Measurements from ENCODE around the gene SP100. TPM values are rescaled to one million over a fixed set of nuclear protein-coding genes. Genes with fewer than 3 reads are reported as not detected.
"Not testable (repeated sequence)": the region's sequence is repeated elsewhere in the genome, so short reads cannot be mapped to it uniquely, and the experiment has no call there.

Gene SP100
- total RNA-seq, 3 donors from 2014 or later = 83.1 to 130 (median 101) TPM

DNA sequence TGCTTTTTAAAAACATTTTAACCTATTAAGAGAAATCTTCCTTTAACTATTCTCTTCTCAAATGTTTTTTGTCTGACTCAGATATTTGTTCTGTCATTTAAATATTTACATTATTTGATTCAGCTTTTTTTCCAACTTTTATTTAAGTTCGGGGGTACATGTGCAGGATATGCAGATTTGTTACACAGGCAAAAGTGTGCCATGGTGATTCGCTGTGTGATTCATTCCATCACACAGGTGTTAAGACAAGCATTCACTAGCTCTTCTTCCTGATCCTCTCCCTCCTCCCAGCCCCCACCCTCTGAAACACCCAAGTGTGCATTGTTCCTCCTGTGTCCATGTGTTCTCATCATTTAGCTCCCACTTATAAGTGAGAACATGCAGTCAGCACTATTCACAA lies 19.4 kb downstream of the SP100 start:
- no peak for DNase-seq
- Histone ChIP-seq H3K4me3 (no peak overlapping the region), H3K9me3 (peaks cover 9% of the 10 kb centered on the region), H3K36me3 (ENCODE audit: low read depth) (no peaks in the 10 kb centered on the region), H3K4me1 (ENCODE audit: low read depth) (no peaks in the 10 kb centered on the region)
- ATAC-seq = no peak
- TF ChIP-seq, protein P1, sequence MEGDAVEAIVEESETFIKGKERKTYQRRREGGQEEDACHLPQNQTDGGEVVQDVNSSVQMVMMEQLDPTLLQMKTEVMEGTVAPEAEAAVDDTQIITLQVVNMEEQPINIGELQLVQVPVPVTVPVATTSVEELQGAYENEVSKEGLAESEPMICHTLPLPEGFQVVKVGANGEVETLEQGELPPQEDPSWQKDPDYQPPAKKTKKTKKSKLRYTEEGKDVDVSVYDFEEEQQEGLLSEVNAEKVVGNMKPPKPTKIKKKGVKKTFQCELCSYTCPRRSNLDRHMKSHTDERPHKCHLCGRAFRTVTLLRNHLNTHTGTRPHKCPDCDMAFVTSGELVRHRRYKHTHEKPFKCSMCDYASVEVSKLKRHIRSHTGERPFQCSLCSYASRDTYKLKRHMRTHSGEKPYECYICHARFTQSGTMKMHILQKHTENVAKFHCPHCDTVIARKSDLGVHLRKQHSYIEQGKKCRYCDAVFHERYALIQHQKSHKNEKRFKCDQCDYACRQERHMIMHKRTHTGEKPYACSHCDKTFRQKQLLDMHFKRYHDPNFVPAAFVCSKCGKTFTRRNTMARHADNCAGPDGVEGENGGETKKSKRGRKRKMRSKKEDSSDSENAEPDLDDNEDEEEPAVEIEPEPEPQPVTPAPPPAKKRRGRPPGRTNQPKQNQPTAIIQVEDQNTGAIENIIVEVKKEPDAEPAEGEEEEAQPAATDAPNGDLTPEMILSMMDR (IDR thresholded peaks at IDR 0.05) = no peak
- intact Hi-C loops (cut with DNase I, micrococcal nuclease) = no loop called here

DNA sequence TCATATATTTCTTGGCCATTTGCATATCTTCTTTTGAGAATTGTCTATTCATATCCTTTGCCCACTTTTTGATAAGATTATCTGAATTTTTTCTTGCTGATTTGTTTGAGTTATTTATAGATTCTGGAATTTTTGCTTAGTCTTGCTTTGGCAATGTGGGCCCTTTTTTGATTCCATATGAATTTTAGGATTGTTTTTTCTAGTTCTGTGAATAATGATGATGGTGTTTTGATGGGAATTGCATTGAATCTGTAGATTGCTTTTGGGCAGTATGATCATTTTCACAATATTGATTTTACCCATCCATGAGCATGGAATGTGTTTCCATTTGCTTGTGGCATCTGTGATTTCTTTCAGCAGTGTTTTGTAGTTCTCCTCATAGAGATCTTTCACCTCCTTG lies 23.1 kb downstream of the SP100 start:
- H3K9me3 ChIP-seq; ATAC-seq; H3K4me3 ChIP-seq; intact Hi-C loops (cut with DNase I, micrococcal nuclease); H3K4me1 ChIP-seq (ENCODE audit: low read depth); DNase-seq; H3K36me3 ChIP-seq (ENCODE audit: low read depth): not testable (repeated sequence)

GRCh38 chr2:230439590-230439989 lies 23.6 kb downstream of the SP100 start:
- H3K4me1 ChIP-seq (ENCODE audit: low read depth) = no peaks in the 10 kb centered on the region
- ATAC-seq (peak; percentile 35), DNase-seq (no peak)
- intact Hi-C loops (cut with DNase I, micrococcal nuclease) = no loop called here
- H3K9me3 ChIP-seq = peaks cover 9% of the 10 kb centered on the region
- H3K4me3 ChIP-seq = no peak overlapping the region
- TF ChIP-seq, protein P1 (IDR thresholded peaks at IDR 0.05) = no peak
- no peaks in the 10 kb centered on the region for H3K36me3 ChIP-seq (ENCODE audit: low read depth)

DNA sequence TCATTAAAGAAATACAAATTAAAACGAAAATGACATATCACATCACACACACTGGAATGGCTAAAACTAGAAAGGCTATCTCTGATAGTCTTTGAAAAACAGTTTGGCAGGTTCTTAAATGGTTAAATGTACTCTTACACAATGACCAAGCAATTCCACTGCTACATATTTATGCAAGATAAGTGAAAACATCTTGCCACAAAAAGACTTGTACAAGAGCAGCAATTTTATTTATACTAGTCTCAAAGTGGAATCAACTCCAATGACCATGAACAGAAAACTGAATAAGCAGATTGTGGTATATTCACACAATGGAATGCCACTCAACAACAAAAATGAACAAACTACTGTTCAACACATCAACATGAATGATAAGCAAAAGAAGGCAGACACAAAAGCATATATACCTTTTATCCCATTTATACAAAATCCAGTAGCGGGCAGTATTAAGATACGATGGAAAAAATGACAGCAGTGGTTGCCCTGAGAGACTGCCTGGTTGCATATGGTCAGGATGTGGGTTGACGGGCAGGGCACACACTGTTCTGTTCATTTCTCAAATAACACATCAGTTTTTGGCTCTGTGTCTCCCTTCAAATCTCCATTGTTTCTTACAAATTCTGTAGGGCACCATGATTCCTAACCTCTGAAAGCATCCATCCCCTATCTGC lies 25.4 kb downstream of the SP100 start:
- TF ChIP-seq, protein P1 (IDR thresholded peaks at IDR 0.05) = no peak
- H3K4me3 ChIP-seq = no peak overlapping the region
- intact Hi-C loops (cut with DNase I, micrococcal nuclease) = no loop called here
- H3K36me3 ChIP-seq (ENCODE audit: low read depth) = no peaks in the 10 kb centered on the region
- peak in 2 of 3 donors; percentile 18 to 66 for DNase-seq
- H3K9me3 ChIP-seq = peaks cover 2% of the 10 kb centered on the region
- ATAC-seq = peak; percentile 92
- no peaks in the 10 kb centered on the region for H3K4me1 ChIP-seq (ENCODE audit: low read depth)

- intact Hi-C loops (cut with DNase I, micrococcal nuclease) = no loop called here
- ATAC-seq = no peak
- Histone ChIP-seq H3K4me1 (ENCODE audit: low read depth) (no peaks in the 10 kb centered on the region), H3K9me3 (no peaks in the 10 kb centered on the region), H3K4me3 (no peak overlapping the region), H3K36me3 (ENCODE audit: low read depth) (no peaks in the 10 kb centered on the region)
- TF ChIP-seq, protein P1 (IDR thresholded peaks at IDR 0.05) = no peak
- DNase-seq = no peak
These were observed 27.5 kb downstream of the SP100 start for GRCh38 chr2:230443541-230443940.

GRCh38 chr2:230444832-230445231 lies 28.8 kb downstream of the SP100 start:
- H3K36me3 ChIP-seq (ENCODE audit: low read depth) = no peaks in the 10 kb centered on the region
- DNase-seq = no peak
- intact Hi-C loops (cut with DNase I, micrococcal nuclease) = no loop called here
- ATAC-seq = no peak
- H3K4me1 ChIP-seq (ENCODE audit: low read depth) = no peaks in the 10 kb centered on the region
- H3K4me3 ChIP-seq = no peak overlapping the region
- TF ChIP-seq, protein P1 (IDR thresholded peaks at IDR 0.05) = no peak
- no peaks in the 10 kb centered on the region for H3K9me3 ChIP-seq

Data from mucosa of descending colon (tissue), 3 donors.